Mesendoderm (in vitro differentiated cells): Measurements from ENCODE around the gene PNMA8C. TPM values are rescaled to one million over a fixed set of nuclear protein-coding genes. Genes with fewer than 3 reads are reported as not detected.

Experiments
- DNase-seq: peaks from one replicate; pipeline ENCODE4 v3.0.0; 2013
- H2AK5ac ChIP-seq: 2 replicates; pipeline ENCODE4 v1.6.1; 2013; ENCODE audit warnings: low read length, inconsistent platforms
- H2BK120ac ChIP-seq: 2 replicates; pipeline ENCODE4 v1.6.1; 2013; ENCODE audit warnings: low read depth, mild to moderate bottlenecking, low read length, moderate library complexity, mixed read lengths
- H2BK15ac ChIP-seq: replicated peaks from 2 replicates; pipeline ENCODE4 v1.6.1; 2013; ENCODE audit warnings: low read depth, mild to moderate bottlenecking, moderate library complexity
- H2BK5ac ChIP-seq: 2 replicates; pipeline ENCODE4 v1.6.1; 2013; ENCODE audit warnings: low read length, inconsistent platforms
- H3K18ac ChIP-seq: 2 replicates; pipeline ENCODE4 v1.6.1; 2013; ENCODE audit warnings: mild to moderate bottlenecking, low read length, mixed read lengths
- H3K23ac ChIP-seq: one replicate; pipeline ENCODE4 v1.6.1; 2013; ENCODE audit warnings: low read length
- H3K27ac ChIP-seq: 2 replicates; pipeline ENCODE4 v1.5.1; 2013; ENCODE audit warnings: low read depth, mild to moderate bottlenecking, inconsistent platforms, low read length, moderate library complexity
- H3K27me3 ChIP-seq: 2 replicates; pipeline ENCODE4 v1.6.1; 2013; ENCODE audit warnings: low read length, control low read depth, mild to moderate bottlenecking, inconsistent platforms; ENCODE audit not compliant: insufficient read depth, poor library complexity
- H3K36me3 ChIP-seq: 2 replicates; pipeline ENCODE4 v1.6.1; 2013; ENCODE audit warnings: low read length, inconsistent platforms; ENCODE audit not compliant: control insufficient read depth, insufficient read depth
- H3K4ac ChIP-seq: one replicate; pipeline ENCODE4 v1.6.1; 2013; ENCODE audit warnings: low read depth, mild to moderate bottlenecking, low read length, moderate library complexity
- H3K4me1 ChIP-seq: 2 replicates; pipeline ENCODE4 v1.6.1; 2013; ENCODE audit warnings: low read depth, low read length, inconsistent platforms; ENCODE audit not compliant: control insufficient read depth
- H3K4me2 ChIP-seq: 2 replicates; pipeline ENCODE4 v1.6.1; 2013; ENCODE audit warnings: low read length
- H3K4me3 ChIP-seq: 2 replicates; pipeline ENCODE4 v1.5.1; 2013; ENCODE audit warnings: mild to moderate bottlenecking, low read length
- H3K56ac ChIP-seq: one replicate; pipeline ENCODE4 v1.6.1; 2013; ENCODE audit warnings: low read length
- H3K79me1 ChIP-seq: 2 replicates; pipeline ENCODE4 v1.6.1; 2013; ENCODE audit warnings: low read length, inconsistent platforms
- H3K79me2 ChIP-seq: 2 replicates; pipeline ENCODE4 v1.6.1; 2013; ENCODE audit warnings: mild to moderate bottlenecking, low read length; ENCODE audit not compliant: control insufficient read depth, insufficient read depth
- H3K9ac ChIP-seq: 2 replicates; pipeline ENCODE4 v1.6.1; 2013; ENCODE audit warnings: low read length, inconsistent platforms
- H4K5ac ChIP-seq: one replicate; pipeline ENCODE4 v1.6.1; 2013; ENCODE audit warnings: low read length
- H4K8ac ChIP-seq: one replicate; pipeline ENCODE4 v1.6.1; 2013; ENCODE audit warnings: low read depth, mild to moderate bottlenecking, control low read depth, low read length, moderate library complexity
- WGBS: extraction: QIAGEN DNeasy Blood & Tissue Kit; methylation state at CpG from one replicate; pipeline ENCODE4 v1.1.7; 2013; ENCODE audit warnings: low lambda C conversion rate, missing lambda C conversion rate; ENCODE audit not compliant: insufficient coverage; ENCODE audit errors: extremely low coverage; 5-methylcytosine and 5-hydroxymethylcytosine counted together
- polyA plus RNA-seq, 2 experiments: library from polyadenylated mRNA; stranded (reverse); fragments of 200-250 nt; gene quantifications; one replicate each; pipeline ENCODE4 v1.2.3, GENCODE V29; 2013

PNMA8C gene
- 0.08 TPM for polyA plus RNA-seq (2013, experiment 1 of 2)
- 0.10 TPM for polyA plus RNA-seq (2013, experiment 2 of 2)

- no peak within 1 kb of the TSS for H4K5ac ChIP-seq
- no peak within 1 kb of the TSS for H3K23ac ChIP-seq
- no peaks in the 10 kb centered on the region for H3K4me1 ChIP-seq
- H3K27ac ChIP-seq: no peak within 1 kb of the TSS
- peak; percentile 90 for DNase-seq
- H3K18ac ChIP-seq: no peak within 1 kb of the TSS
- no peaks in the 10 kb centered on the region for H3K79me1 ChIP-seq
- no peak within 1 kb of the TSS for H3K4me3 ChIP-seq
- no peak within 1 kb of the TSS for H2BK5ac ChIP-seq
- H3K56ac ChIP-seq: no peak within 1 kb of the TSS
- no peak within 1 kb of the TSS for H2BK15ac ChIP-seq
- H3K4me2 ChIP-seq: no peak within 1 kb of the TSS
- no CpG with 5 or more reads among the region's 52 CpGs for WGBS
- H2BK120ac ChIP-seq: no peak within 1 kb of the TSS
- no peak within 1 kb of the TSS for H3K4ac ChIP-seq
- no peak within 1 kb of the TSS for H3K9ac ChIP-seq
- H3K36me3 ChIP-seq: no peaks in the 10 kb centered on the region
- no peak within 1 kb of the TSS for H2AK5ac ChIP-seq
- no peak within 1 kb of the TSS for H4K8ac ChIP-seq
- H3K27me3 ChIP-seq: no peaks in the 10 kb centered on the region
- no peaks in the 10 kb centered on the region for H3K79me2 ChIP-seq
These were observed at the start of gene PNMA8C for GRCh38 chr19:46428239-46429135. PNMA8C (minus strand) TSS chr19:46428936; CDS start chr19:46428359, 577 bp downstream.

GRCh38 chr19:46475986-46476385 is 47.2 kb upstream of the PNMA8C start:
- no peak overlapping the region for H3K18ac ChIP-seq
- H3K79me2 ChIP-seq: no peaks in the 10 kb centered on the region
- no peak overlapping the region for H2BK5ac ChIP-seq
- no peaks in the 10 kb centered on the region for H3K27me3 ChIP-seq
- no peaks in the 10 kb centered on the region for H3K79me1 ChIP-seq
- no peak overlapping the region for H3K4me3 ChIP-seq
- no peak overlapping the region for H3K4me2 ChIP-seq
- no peak overlapping the region for H3K4ac ChIP-seq
- no peak overlapping the region for H2AK5ac ChIP-seq
- H3K23ac ChIP-seq: no peak overlapping the region
- no peak for DNase-seq
- no peak overlapping the region for H3K56ac ChIP-seq
- no peak overlapping the region for H3K9ac ChIP-seq
- H4K8ac ChIP-seq: no peak overlapping the region
- no peak overlapping the region for H2BK15ac ChIP-seq
- no peaks in the 10 kb centered on the region for H3K4me1 ChIP-seq
- WGBS: no CpG with 5 or more reads among the region's 2 CpGs
- no peaks in the 10 kb centered on the region for H3K36me3 ChIP-seq
- H3K27ac ChIP-seq: no peak overlapping the region
- no peak overlapping the region for H2BK120ac ChIP-seq
- H4K5ac ChIP-seq: no peak overlapping the region

GRCh38 chr19:46474211-46474610 is 45.5 kb upstream of the PNMA8C start:
- no peak overlapping the region for H3K27ac ChIP-seq

GRCh38 chr19:46472592-46472991 is 43.9 kb upstream of the PNMA8C start:
- Histone ChIP-seq H3K36me3 (no peaks in the 10 kb centered on the region), H3K79me2 (no peaks in the 10 kb centered on the region), H3K4ac (no peak overlapping the region), H3K23ac (no peak overlapping the region), H2BK5ac (no peak overlapping the region), H2BK120ac (no peak overlapping the region), H2BK15ac (no peak overlapping the region), H3K79me1 (no peaks in the 10 kb centered on the region), H4K8ac (no peak overlapping the region), H4K5ac (no peak overlapping the region), H2AK5ac (no peak overlapping the region), H3K56ac (no peak overlapping the region), H3K27ac (no peak overlapping the region), H3K18ac (no peak overlapping the region), H3K27me3 (no peaks in the 10 kb centered on the region), H3K4me1 (peaks cover 2% of the 10 kb centered on the region), H3K9ac (no peak overlapping the region), H3K4me2 (no peak overlapping the region), H3K4me3 (no peak overlapping the region)
- DNase-seq: peak; percentile 62
- no CpG with 5 or more reads among the region's 4 CpGs for WGBS

More at GRCh38 chr19:46474211-46474610, 45.5 kb upstream of the PNMA8C start:
- no CpG with 5 or more reads among the region's 8 CpGs for WGBS
- Histone ChIP-seq H3K36me3 (no peaks in the 10 kb centered on the region), H4K5ac (no peak overlapping the region), H3K4me1 (peaks cover 2% of the 10 kb centered on the region), H2BK5ac (no peak overlapping the region), H2AK5ac (no peak overlapping the region), H4K8ac (no peak overlapping the region), H3K23ac (no peak overlapping the region), H3K79me1 (no peaks in the 10 kb centered on the region), H3K27me3 (no peaks in the 10 kb centered on the region), H3K18ac (no peak overlapping the region), H2BK120ac (no peak overlapping the region), H3K4ac (no peak overlapping the region), H2BK15ac (no peak overlapping the region), H3K56ac (no peak overlapping the region), H3K4me2 (no peak overlapping the region), H3K79me2 (no peaks in the 10 kb centered on the region), H3K4me3 (no peak overlapping the region), H3K9ac (no peak overlapping the region)
- DNase-seq: no peak

- Histone ChIP-seq H3K4me3 (no peak overlapping the region), H3K4me1 (peaks cover 2% of the 10 kb centered on the region), H4K5ac (no peak overlapping the region), H3K18ac (no peak overlapping the region), H3K79me1 (no peaks in the 10 kb centered on the region), H3K56ac (no peak overlapping the region), H3K4me2 (peak overlapping the region; percentile 11), H2BK120ac (no peak overlapping the region), H2BK5ac (no peak overlapping the region), H2BK15ac (no peak overlapping the region), H3K4ac (no peak overlapping the region), H3K27ac (no peak overlapping the region), H3K9ac (no peak overlapping the region), H3K79me2 (no peaks in the 10 kb centered on the region), H4K8ac (no peak overlapping the region), H3K23ac (no peak overlapping the region), H3K27me3 (no peaks in the 10 kb centered on the region), H3K36me3 (no peaks in the 10 kb centered on the region), H2AK5ac (no peak overlapping the region)
- no CpG with 5 or more reads among the region's 11 CpGs for WGBS
- no peak for DNase-seq
These were observed 43.2 kb upstream of the PNMA8C start for GRCh38 chr19:46471811-46472543.
